NB4 (cell line): Measurements from ENCODE around the gene SLC35F1.

Experiments
- POLR2A ChIP-seq: IDR thresholded peaks from 2 replicates; pipeline ENCODE4 v1.6.1; 2011; ENCODE audit warnings: mild to moderate bottlenecking; ENCODE audit not compliant: insufficient read length; ENCODE audit errors: extremely low read depth
- TF ChIP-seq, protein P1 (sequence below): IDR thresholded peaks from one replicate; pipeline ENCODE4 v1.5.1; 2012; ENCODE audit warnings: low read depth, low read length

- TF ChIP-seq POLR2A, result no peak
- TF ChIP-seq, protein P1, sequence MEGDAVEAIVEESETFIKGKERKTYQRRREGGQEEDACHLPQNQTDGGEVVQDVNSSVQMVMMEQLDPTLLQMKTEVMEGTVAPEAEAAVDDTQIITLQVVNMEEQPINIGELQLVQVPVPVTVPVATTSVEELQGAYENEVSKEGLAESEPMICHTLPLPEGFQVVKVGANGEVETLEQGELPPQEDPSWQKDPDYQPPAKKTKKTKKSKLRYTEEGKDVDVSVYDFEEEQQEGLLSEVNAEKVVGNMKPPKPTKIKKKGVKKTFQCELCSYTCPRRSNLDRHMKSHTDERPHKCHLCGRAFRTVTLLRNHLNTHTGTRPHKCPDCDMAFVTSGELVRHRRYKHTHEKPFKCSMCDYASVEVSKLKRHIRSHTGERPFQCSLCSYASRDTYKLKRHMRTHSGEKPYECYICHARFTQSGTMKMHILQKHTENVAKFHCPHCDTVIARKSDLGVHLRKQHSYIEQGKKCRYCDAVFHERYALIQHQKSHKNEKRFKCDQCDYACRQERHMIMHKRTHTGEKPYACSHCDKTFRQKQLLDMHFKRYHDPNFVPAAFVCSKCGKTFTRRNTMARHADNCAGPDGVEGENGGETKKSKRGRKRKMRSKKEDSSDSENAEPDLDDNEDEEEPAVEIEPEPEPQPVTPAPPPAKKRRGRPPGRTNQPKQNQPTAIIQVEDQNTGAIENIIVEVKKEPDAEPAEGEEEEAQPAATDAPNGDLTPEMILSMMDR, result no peak
Observed at GRCh38 chr6:118207947-118208346, 300.9 kb downstream of the SLC35F1 start.
